Type B pancreatic cell (in vitro differentiated cells): Measurements from ENCODE around the gene CYP2E1. TPM values are rescaled to one million over a fixed set of nuclear protein-coding genes. Genes with fewer than 3 reads are reported as not detected.
"Not testable (repeated sequence)": the region's sequence is repeated elsewhere in the genome, so short reads cannot be mapped to it uniquely, and the experiment has no call there.

ENCODE experiments used
- DNase-seq: peaks from one replicate; pipeline ENCODE4 v3.0.0; 2021; ENCODE audit warnings: mixed read lengths; ENCODE audit not compliant: unreplicated experiment; ENCODE audit errors: extremely low spot score
- H3K27ac Mint-ChIP-seq: 2 replicates; pipeline ENCODE4 v1.8.0; 2021; ENCODE audit warnings: mild to moderate bottlenecking, mixed read lengths
- H3K27me3 Mint-ChIP-seq: 2 replicates; pipeline ENCODE4 v1.8.0; 2021; ENCODE audit warnings: mixed read lengths
- H3K36me3 Mint-ChIP-seq: 2 replicates; pipeline ENCODE4 v1.8.0; 2021; ENCODE audit warnings: mixed read lengths
- H3K4me1 Mint-ChIP-seq: one replicate; pipeline ENCODE4 v1.8.0; 2021; ENCODE audit warnings: mixed read lengths; ENCODE audit not compliant: unreplicated experiment
- H3K4me3 Mint-ChIP-seq: 2 replicates; pipeline ENCODE4 v1.8.0; 2021; ENCODE audit warnings: mild to moderate bottlenecking, mixed read lengths
- H3K9me3 Mint-ChIP-seq: 2 replicates; pipeline ENCODE4 v1.8.0; 2021; ENCODE audit warnings: mixed read lengths
- CTCF ChIP-seq: fragments of 200-600 bp; sonication (generic); conservative IDR thresholded peaks from 2 replicates; pipeline ENCODE4 v1.5.0; 2021; ENCODE audit warnings: antibody characterized with exemption, mild to moderate bottlenecking
- total RNA-seq: library from RNA; stranded (reverse); gene quantifications from 2 replicates; pipeline ENCODE4 v1.2.1, GENCODE V29; 2021; ENCODE audit warnings: low replicate concordance

CYP2E1 gene
- total RNA-seq, 1 donor from 2014 or later: 0.53 TPM

GRCh38 chr10:133568287-133568614 is 41.1 kb downstream of the CYP2E1 start:
- no peak for TF ChIP-seq CTCF
- DNase-seq: no peak
- Mint-ChIP-seq H3K27ac (no peak overlapping the region), H3K4me1 (no peaks in the 10 kb centered on the region), H3K9me3 (peaks cover 6% of the 10 kb centered on the region), H3K27me3 (no peaks in the 10 kb centered on the region), H3K4me3 (no peak overlapping the region), H3K36me3 (no peaks in the 10 kb centered on the region)

- not testable (repeated sequence) for H3K4me3 Mint-ChIP-seq, H3K27ac Mint-ChIP-seq, H3K27me3 Mint-ChIP-seq, H3K36me3 Mint-ChIP-seq, H3K4me1 Mint-ChIP-seq, DNase-seq
- H3K9me3 Mint-ChIP-seq: peaks cover 10% of the 10 kb centered on the region
Measured at GRCh38 chr10:133568831-133569527, 41.8 kb downstream of the CYP2E1 start.

- not testable (repeated sequence) for H3K4me1 Mint-ChIP-seq, H3K4me3 Mint-ChIP-seq, H3K36me3 Mint-ChIP-seq, H3K27me3 Mint-ChIP-seq, H3K27ac Mint-ChIP-seq, DNase-seq
- H3K9me3 Mint-ChIP-seq: peaks cover 10% of the 10 kb centered on the region
Measured at GRCh38 chr10:133569801-133570200, 42.6 kb downstream of the CYP2E1 start.

GRCh38 chr10:133572055-133572454 is 44.9 kb downstream of the CYP2E1 start:
- H3K4me1 Mint-ChIP-seq, H3K36me3 Mint-ChIP-seq, H3K4me3 Mint-ChIP-seq, H3K27me3 Mint-ChIP-seq, H3K27ac Mint-ChIP-seq, DNase-seq: not testable (repeated sequence)
- peaks cover 10% of the 10 kb centered on the region for H3K9me3 Mint-ChIP-seq

- H3K9me3 Mint-ChIP-seq: peaks cover 10% of the 10 kb centered on the region
- H3K4me1 Mint-ChIP-seq, H3K36me3 Mint-ChIP-seq, H3K4me3 Mint-ChIP-seq, H3K27ac Mint-ChIP-seq, DNase-seq, H3K27me3 Mint-ChIP-seq: not testable (repeated sequence)
Measured at GRCh38 chr10:133573460-133573859, 46.3 kb downstream of the CYP2E1 start.

- not testable (repeated sequence) for H3K4me3 Mint-ChIP-seq, H3K4me1 Mint-ChIP-seq, DNase-seq, H3K27me3 Mint-ChIP-seq, H3K36me3 Mint-ChIP-seq, H3K27ac Mint-ChIP-seq
- peaks cover 10% of the 10 kb centered on the region for H3K9me3 Mint-ChIP-seq
Measured at GRCh38 chr10:133577037-133577436, 49.9 kb downstream of the CYP2E1 start.

Other genes with a start within 250 kb of the CYP2E1 start
- 57.9 and 58.6 TPM in 2 replicates for gene TUBGCP2, start 218.5 kb upstream of the CYP2E1 start, total RNA-seq
- 39.7 and 51.9 TPM in 2 replicates for gene ZNF511, start 218.4 kb upstream of the CYP2E1 start, total RNA-seq
- gene CALY, start 190.5 kb upstream of the CYP2E1 start, total RNA-seq: 3.6 and 8.5 TPM in 2 replicates
- gene PRAP1, start 180.0 kb upstream of the CYP2E1 start, total RNA-seq: 1.3 and 2.8 TPM in 2 replicates
- 20.4 and 21.7 TPM in 2 replicates for gene FUOM, start 169.3 kb upstream of the CYP2E1 start, total RNA-seq
- 106 and 127 TPM in 2 replicates for gene ECHS1, start 154.0 kb upstream of the CYP2E1 start, total RNA-seq
- 6.9 and 8.2 TPM in 2 replicates for gene PAOX, start 148.1 kb upstream of the CYP2E1 start, total RNA-seq
- gene MTG1, start 133.2 kb upstream of the CYP2E1 start, total RNA-seq: 79.1 and 89.6 TPM in 2 replicates
- 0.21 and 0.56 TPM in 2 replicates for gene SPRN, start 102.7 kb upstream of the CYP2E1 start, total RNA-seq
- 1.2 and 1.4 TPM in 2 replicates for gene SCART1, start 73.4 kb upstream of the CYP2E1 start, total RNA-seq
- gene SYCE1, start 38.2 kb downstream of the CYP2E1 start, total RNA-seq: not detected in 2 replicates
- not detected in 2 replicates for gene FRG2B, start 99.4 kb downstream of the CYP2E1 start, total RNA-seq